HL-60 (cell line): Measurements from ENCODE around the gene WDR37.

Experiments
- DNase-seq, 2 experiments: peaks; one replicate each; pipeline ENCODE4 v3.0.0-alpha.2; 2010 to 2020; ENCODE audit warnings: low read depth in 1 of 2, low spot score in 1 of 2
- H3K27ac ChIP-seq: fragments of 250-450 bp; sonication (Bioruptor Pico); replicated peaks from 2 replicates; pipeline ENCODE4 v1.5.1; 2020; ENCODE audit warnings: mild to moderate bottlenecking, moderate library complexity
- H3K27me3 ChIP-seq: fragments of 250-450 bp; sonication (Bioruptor Pico); 2 replicates; pipeline ENCODE4 v1.5.1; 2021; ENCODE audit warnings: mild to moderate bottlenecking, moderate library complexity; ENCODE audit not compliant: insufficient read depth, poor library complexity, severe bottlenecking
- H3K4me3 ChIP-seq: replicated peaks from 2 replicates; pipeline ENCODE4 v1.5.1; 2011; ENCODE audit warnings: mild to moderate bottlenecking, control low read depth, low read length; ENCODE audit not compliant: insufficient read depth
- GABPA ChIP-seq: IDR thresholded peaks from 2 replicates; pipeline ENCODE4 v1.6.1; 2012; ENCODE audit warnings: low read depth
- POLR2AphosphoS5 ChIP-seq: IDR thresholded peaks from 2 replicates; pipeline ENCODE4 v1.6.1; 2012; ENCODE audit warnings: low read depth
- SPI1 ChIP-seq: IDR thresholded peaks from 2 replicates; pipeline ENCODE4 v1.6.1; 2012; ENCODE audit warnings: low read depth, mild to moderate bottlenecking, borderline replicate concordance
- TF ChIP-seq, protein P1 (sequence below): IDR thresholded peaks from one replicate; pipeline ENCODE4 v1.5.1; 2011; ENCODE audit warnings: low read length, control low read depth, inconsistent platforms; ENCODE audit not compliant: insufficient read depth
- TF ChIP-seq, protein P2 (sequence below): IDR thresholded peaks from 2 replicates; pipeline ENCODE4 v1.6.1; 2012; ENCODE audit warnings: low read depth; ENCODE audit not compliant: insufficient replicate concordance

Gene WDR37

DNA sequence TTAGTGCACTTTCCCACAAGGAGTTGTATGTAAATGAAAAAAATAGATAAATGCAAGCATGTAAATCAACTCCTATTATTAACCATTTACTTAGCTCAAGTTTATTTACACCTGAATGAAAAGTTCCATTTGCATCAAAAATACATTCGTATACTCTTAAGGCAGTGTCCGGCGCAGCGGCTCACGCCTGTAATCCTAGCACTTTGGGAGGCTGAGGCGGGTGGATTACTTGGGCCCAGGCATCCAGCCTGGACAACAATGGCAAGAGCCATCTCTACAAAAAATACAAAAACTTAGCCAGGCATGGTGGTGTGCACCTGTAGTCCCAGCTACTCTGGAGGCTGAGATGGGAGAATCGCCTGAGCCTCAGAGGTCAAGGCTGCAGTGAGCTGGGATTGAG is 26.3 kb upstream of the WDR37 start:
- TF ChIP-seq, protein P1, sequence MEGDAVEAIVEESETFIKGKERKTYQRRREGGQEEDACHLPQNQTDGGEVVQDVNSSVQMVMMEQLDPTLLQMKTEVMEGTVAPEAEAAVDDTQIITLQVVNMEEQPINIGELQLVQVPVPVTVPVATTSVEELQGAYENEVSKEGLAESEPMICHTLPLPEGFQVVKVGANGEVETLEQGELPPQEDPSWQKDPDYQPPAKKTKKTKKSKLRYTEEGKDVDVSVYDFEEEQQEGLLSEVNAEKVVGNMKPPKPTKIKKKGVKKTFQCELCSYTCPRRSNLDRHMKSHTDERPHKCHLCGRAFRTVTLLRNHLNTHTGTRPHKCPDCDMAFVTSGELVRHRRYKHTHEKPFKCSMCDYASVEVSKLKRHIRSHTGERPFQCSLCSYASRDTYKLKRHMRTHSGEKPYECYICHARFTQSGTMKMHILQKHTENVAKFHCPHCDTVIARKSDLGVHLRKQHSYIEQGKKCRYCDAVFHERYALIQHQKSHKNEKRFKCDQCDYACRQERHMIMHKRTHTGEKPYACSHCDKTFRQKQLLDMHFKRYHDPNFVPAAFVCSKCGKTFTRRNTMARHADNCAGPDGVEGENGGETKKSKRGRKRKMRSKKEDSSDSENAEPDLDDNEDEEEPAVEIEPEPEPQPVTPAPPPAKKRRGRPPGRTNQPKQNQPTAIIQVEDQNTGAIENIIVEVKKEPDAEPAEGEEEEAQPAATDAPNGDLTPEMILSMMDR, result no peak
- TF ChIP-seq SPI1, result no peak
- TF ChIP-seq, protein P2, sequence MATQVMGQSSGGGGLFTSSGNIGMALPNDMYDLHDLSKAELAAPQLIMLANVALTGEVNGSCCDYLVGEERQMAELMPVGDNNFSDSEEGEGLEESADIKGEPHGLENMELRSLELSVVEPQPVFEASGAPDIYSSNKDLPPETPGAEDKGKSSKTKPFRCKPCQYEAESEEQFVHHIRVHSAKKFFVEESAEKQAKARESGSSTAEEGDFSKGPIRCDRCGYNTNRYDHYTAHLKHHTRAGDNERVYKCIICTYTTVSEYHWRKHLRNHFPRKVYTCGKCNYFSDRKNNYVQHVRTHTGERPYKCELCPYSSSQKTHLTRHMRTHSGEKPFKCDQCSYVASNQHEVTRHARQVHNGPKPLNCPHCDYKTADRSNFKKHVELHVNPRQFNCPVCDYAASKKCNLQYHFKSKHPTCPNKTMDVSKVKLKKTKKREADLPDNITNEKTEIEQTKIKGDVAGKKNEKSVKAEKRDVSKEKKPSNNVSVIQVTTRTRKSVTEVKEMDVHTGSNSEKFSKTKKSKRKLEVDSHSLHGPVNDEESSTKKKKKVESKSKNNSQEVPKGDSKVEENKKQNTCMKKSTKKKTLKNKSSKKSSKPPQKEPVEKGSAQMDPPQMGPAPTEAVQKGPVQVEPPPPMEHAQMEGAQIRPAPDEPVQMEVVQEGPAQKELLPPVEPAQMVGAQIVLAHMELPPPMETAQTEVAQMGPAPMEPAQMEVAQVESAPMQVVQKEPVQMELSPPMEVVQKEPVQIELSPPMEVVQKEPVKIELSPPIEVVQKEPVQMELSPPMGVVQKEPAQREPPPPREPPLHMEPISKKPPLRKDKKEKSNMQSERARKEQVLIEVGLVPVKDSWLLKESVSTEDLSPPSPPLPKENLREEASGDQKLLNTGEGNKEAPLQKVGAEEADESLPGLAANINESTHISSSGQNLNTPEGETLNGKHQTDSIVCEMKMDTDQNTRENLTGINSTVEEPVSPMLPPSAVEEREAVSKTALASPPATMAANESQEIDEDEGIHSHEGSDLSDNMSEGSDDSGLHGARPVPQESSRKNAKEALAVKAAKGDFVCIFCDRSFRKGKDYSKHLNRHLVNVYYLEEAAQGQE, result no peak
- TF ChIP-seq POLR2AphosphoS5, result no peak
- no peak for TF ChIP-seq GABPA
- Histone ChIP-seq H3K4me3 (no peak overlapping the region), H3K27me3 (no peaks in the 10 kb centered on the region), H3K27ac (no peak overlapping the region)
- no peak for DNase-seq

DNA sequence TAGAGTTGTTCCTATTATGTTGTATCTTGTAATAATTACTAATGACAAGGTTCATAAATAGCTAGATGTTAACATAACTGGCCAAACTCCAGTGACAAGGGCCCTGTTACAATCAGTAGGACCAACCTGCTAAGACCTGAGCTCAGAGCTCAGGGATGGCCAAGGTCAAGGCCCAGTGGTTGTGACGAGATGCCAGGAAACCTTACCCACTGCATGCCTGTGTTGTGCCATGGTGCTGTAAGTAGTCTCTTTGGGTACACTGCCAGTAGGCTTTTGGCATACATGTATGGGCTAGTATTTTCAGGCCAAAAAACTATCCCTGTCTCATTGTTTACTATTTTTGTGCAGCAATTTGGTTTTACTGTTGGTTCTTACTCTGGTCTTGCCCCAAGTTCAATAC is 22.6 kb upstream of the WDR37 start:
- TF ChIP-seq POLR2AphosphoS5, result no peak
- no peak for TF ChIP-seq GABPA
- TF ChIP-seq, protein P1, result no peak
- TF ChIP-seq SPI1, result no peak
- TF ChIP-seq, protein P2, result no peak
- no peak overlapping the region for H3K27ac ChIP-seq
- no peaks in the 10 kb centered on the region for H3K27me3 ChIP-seq
- DNase-seq, result no peak
- no peak overlapping the region for H3K4me3 ChIP-seq

DNA sequence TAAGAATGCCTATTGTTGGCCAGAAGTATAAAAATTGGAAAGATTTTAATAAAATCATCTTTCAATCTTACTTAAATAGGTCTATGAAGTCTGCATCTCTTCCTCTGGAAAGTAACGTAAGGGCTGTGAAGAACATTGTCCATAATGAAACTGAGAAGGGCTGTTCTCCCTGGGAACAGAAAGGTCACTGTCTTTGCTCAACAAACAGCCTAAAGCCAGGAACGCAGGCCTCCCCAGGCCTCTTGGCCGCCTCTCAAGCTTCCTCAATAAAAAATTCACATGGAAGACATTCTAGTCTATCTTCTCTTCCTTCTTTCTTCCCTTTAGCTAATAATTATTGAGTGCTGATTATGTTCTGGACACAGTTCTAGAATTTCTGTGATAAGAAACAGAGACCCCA is 21.4 kb upstream of the WDR37 start:
- no peak overlapping the region for H3K27ac ChIP-seq
- no peak for DNase-seq
- no peaks in the 10 kb centered on the region for H3K27me3 ChIP-seq
- TF ChIP-seq POLR2AphosphoS5 (no peak), GABPA (no peak)
- TF ChIP-seq, protein P1, result no peak
- TF ChIP-seq, protein P2, result no peak
- H3K4me3 ChIP-seq, result no peak overlapping the region
